Measurements from ENCODE around the gene ZDHHC14. TPM values are rescaled to one million over a fixed set of nuclear protein-coding genes. Genes with fewer than 3 reads are reported as not detected.
"Not testable (repeated sequence)": the region's sequence is repeated elsewhere in the genome, so short reads cannot be mapped to it uniquely, and the experiment has no call there.

Gene ZDHHC14
- total RNA-seq, 1 experiment from 2014 or later: 12.1 TPM

GRCh38 chr6:157443066-157443800 lies 62.2 kb downstream of the ZDHHC14 start:
- DNase-seq (ENCODE audit: low read depth): peak; percentile 95

DNA sequence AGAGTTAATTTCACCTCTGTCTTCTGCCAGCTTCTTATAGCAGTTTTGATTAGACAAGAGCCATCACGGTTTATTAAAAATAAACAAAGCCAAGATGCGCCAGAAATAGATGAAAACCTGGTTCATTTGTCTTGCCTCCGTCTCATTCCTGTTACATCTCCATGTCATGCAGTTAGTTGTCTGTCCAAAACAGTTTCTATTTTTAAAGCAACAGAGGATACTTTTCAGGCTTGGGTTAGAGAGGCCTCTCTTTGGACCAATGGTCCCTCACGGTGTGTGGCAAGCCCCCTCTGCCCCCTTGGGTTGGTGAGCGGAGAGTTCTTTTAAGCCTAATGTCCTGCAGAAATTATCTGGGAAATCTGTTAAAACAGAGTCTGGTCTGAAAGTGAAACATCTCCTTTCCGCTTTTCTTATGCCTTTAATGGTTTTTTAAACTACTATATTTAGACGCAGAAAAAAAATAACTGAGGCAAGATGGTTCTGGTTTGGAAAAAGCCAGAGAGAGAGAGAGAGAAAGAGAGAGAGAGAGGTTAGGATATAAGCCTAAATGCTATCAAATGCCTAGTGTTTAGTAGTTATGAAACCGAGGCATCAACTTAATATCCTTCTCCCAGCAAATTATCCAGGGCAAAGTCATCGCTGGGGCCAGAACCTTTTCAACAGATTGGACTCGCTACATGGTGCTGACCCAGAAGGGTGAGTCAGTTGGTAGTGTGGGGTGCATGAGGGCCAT lies 64.5 kb downstream of the ZDHHC14 start:
- no peak for DNase-seq (ENCODE audit: low read depth)

GRCh38 chr6:157447735-157448134 lies 66.7 kb downstream of the ZDHHC14 start:
- DNase-seq (ENCODE audit: low read depth): no peak

DNA sequence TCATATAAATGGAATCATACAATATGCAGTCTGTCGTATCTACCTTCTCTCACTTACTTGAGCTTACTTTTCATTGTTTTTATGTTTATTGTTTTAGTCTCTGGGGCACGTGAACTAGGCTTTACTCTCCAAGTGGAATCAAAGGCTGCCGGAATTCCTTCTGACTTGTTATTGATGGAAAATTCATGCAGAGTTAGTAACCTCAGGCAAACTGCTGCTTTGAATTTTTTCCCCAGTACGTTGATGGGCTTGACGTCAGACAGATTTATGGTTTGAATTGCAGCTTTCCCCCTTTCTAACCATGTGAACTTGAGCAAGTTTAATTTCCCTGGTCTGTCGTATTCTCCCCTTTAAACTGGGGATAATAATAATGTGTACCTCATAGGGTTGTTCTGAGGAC lies 68.6 kb downstream of the ZDHHC14 start:
- no peak for DNase-seq (ENCODE audit: low read depth)

- no peak for DNase-seq (ENCODE audit: low read depth)
These were observed 70.1 kb downstream of the ZDHHC14 start for GRCh38 chr6:157450931-157451742.

GRCh38 chr6:157452096-157452495 lies 71.1 kb downstream of the ZDHHC14 start:
- no peak for DNase-seq (ENCODE audit: low read depth)

GRCh38 chr6:157453131-157453530 lies 72.1 kb downstream of the ZDHHC14 start:
- DNase-seq (ENCODE audit: low read depth): no peak

- DNase-seq (ENCODE audit: low read depth): no peak
These were observed 73.0 kb downstream of the ZDHHC14 start for GRCh38 chr6:157453978-157454377.

DNA sequence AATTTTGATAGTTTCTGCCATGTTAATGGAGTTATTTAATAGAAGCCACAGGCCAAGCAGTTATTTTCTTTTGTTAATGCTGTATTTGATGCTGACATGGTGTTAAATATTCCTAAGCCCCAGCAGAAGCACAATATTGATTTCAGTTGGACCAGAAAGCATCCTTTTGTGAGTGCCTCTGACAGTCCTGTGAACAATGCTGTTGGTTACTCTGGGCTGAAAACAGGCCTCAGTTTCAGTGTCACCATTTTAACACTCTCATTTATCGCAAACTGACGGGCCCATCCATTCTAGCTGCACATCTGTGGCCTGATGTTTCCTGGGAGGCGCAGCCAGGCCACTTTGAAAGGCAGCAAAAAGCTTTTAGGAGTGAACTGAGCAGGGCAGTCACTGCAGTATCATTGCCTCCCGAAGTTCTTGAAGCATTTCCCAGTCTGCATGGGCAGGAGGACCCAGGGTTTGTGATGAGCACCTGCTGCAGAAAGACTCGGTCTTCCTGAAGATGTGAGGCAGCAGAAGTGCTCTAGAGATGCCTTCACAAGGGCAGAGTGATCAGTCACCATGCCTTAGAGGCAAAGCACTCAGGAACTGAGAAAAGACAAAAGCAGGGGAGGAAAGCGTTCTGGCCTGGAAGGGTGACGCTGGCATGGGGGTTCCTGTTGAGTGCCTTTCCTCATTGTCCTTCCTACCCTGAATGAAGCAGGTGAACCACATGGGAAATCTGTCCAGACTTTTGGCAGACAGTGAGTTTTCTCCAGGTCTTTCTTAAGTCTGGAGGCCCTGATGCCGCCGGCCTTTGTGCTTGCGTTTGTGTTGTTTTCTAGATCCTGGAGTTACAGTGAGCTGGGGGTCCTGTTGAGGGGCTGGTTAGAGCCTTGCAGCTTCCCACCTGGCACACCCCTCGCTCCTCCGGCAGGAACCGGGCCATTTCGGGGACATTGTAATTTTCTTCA lies 74.0 kb downstream of the ZDHHC14 start:
- DNase-seq (ENCODE audit: low read depth): no peak

- DNase-seq (ENCODE audit: low read depth): no peak
These were observed 74.9 kb downstream of the ZDHHC14 start for GRCh38 chr6:157455731-157456523.

- DNase-seq (ENCODE audit: low read depth): no peak
These were observed 75.5 kb downstream of the ZDHHC14 start for GRCh38 chr6:157456524-157456829.

GRCh38 chr6:157457787-157458186 lies 76.8 kb downstream of the ZDHHC14 start:
- DNase-seq (ENCODE audit: low read depth): no peak

GRCh38 chr6:157459327-157459726 lies 78.3 kb downstream of the ZDHHC14 start:
- no peak for DNase-seq (ENCODE audit: low read depth)

DNA sequence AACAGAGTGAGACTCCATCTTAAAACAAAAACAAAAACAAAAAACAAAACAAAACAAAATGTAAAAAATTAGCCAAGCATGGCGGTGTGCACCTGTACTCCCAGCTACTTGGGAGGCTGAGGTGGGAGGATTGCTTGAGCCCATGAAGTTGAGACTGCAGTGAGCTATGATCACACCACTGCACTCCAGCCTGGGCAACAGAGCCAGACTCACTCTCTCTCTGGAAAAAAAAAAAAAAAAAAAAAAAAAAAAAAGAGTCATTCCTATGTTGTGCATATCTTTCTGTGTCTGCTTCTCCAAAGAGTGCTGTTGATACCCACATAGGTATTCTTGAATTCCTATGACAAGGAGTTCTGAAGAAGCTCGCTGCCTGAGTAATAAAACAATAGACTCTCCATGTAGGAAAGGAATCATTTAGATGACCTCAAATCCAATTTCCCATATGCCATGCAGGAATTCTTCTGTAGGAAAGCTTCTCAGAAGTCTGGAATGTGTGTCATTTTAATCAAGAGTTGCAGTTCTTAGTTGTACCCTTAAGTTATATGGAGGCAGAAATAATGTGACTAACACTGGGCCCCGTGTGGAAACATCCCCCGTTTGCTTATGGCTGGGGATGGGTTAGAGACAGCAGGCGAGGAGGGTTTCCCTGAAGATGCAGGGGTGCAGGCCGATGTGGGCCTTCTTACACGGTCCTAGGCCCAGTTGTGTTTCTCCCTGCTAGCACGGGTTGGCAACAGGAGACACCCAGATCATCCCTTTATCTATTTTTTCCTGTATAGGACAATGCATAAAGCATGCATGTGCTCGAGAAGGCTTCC lies 79.4 kb downstream of the ZDHHC14 start:
- DNase-seq (ENCODE audit: low read depth): peak; percentile 37

- DNase-seq (ENCODE audit: low read depth): peak; percentile 68
These were observed 80.3 kb downstream of the ZDHHC14 start for GRCh38 chr6:157461000-157461915.

- peak; percentile 18 for DNase-seq (ENCODE audit: low read depth)
These were observed 82.2 kb downstream of the ZDHHC14 start for GRCh38 chr6:157462956-157463742.

- not testable (repeated sequence) for DNase-seq (ENCODE audit: low read depth)
These were observed 82.7 kb downstream of the ZDHHC14 start for GRCh38 chr6:157463743-157464135.
